DOHH2 (cell line): Measurements from ENCODE around the gene SLC38A1.

ENCODE experiments used
- EZH2phosphoT487 ChIP-seq: fragments of 200-600 bp; sonication (generic); IDR thresholded peaks from 2 replicates; pipeline ENCODE4 v1.6.1; 2017; ENCODE audit warnings: borderline replicate concordance, mild to moderate bottlenecking, antibody characterized with exemption, low read length, moderate library complexity, mixed read lengths
- TF ChIP-seq, protein P1 (sequence below): fragments of 200-600 bp; sonication (generic); IDR thresholded peaks from one replicate; pipeline ENCODE4 v1.5.1; 2014; ENCODE audit warnings: antibody characterized with exemption, mild to moderate bottlenecking, low read depth, low read length; ENCODE audit not compliant: poor library complexity, severe bottlenecking

DNA sequence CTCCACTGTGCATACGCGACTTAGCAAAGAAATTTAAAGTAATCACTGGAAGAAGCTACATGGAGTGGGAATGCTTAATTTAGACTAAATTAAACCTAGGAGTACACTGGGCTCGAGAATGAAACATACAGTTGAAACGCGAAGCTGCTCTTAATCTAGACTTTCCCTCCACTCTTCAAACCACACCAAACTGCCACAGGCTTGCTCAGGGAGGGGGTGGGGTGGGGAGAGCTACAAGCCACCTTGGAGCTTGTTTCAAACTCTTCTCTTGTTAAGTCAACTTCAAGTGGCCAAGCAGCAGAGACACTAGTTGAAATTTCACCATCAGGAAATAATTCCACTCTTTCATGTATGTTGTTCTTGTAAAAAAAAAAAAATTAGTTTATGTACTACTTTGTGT is 69.9 kb downstream of the SLC38A1 start:
- TF ChIP-seq, protein P1, sequence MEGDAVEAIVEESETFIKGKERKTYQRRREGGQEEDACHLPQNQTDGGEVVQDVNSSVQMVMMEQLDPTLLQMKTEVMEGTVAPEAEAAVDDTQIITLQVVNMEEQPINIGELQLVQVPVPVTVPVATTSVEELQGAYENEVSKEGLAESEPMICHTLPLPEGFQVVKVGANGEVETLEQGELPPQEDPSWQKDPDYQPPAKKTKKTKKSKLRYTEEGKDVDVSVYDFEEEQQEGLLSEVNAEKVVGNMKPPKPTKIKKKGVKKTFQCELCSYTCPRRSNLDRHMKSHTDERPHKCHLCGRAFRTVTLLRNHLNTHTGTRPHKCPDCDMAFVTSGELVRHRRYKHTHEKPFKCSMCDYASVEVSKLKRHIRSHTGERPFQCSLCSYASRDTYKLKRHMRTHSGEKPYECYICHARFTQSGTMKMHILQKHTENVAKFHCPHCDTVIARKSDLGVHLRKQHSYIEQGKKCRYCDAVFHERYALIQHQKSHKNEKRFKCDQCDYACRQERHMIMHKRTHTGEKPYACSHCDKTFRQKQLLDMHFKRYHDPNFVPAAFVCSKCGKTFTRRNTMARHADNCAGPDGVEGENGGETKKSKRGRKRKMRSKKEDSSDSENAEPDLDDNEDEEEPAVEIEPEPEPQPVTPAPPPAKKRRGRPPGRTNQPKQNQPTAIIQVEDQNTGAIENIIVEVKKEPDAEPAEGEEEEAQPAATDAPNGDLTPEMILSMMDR = no peak
- TF ChIP-seq EZH2phosphoT487 = no peak
